AG04449 (cell line): ENCODE results near the gene SLIT3.

ENCODE experiments used
- CTCF ChIA-PET: fragments of 350-600 bp; formaldehyde crosslinking; extraction: SDS; loops from one replicate; lab custom pipeline; 2021; ENCODE audit warnings: antibody characterized with exemption; lab: Yijun Ruan, JAX
- POLR2A ChIA-PET: fragments of 400-600, 350-600 bp; formaldehyde crosslinking; extraction: SDS; loops from one replicate; lab custom pipeline; 2020; ENCODE audit warnings: antibody characterized with exemption, inconsistent platforms; lab: Yijun Ruan, JAX
- DNase-seq: peaks from one replicate; pipeline ENCODE4 v3.0.0-alpha.2; 2010; ENCODE audit warnings: low read depth, low spot score
- H3K4me3 ChIP-seq: 2 replicates; pipeline ENCODE4 v1.5.1; 2011; ENCODE audit warnings: low read depth, mild to moderate bottlenecking, control low read depth, low read length
- CTCF ChIP-seq: IDR thresholded peaks from one replicate; pipeline ENCODE4 v1.5.1; 2011; ENCODE audit warnings: mild to moderate bottlenecking, moderate library complexity, low read length, control low read depth, inconsistent platforms; ENCODE audit not compliant: insufficient read depth; ENCODE audit errors: missing control alignments

Gene SLIT3

GRCh38 chr5:169200125-169200778 lies 100.7 kb downstream of the SLIT3 start:
- ChIA-PET POLR2A (no interaction called here), CTCF (interaction anchor here (1.1 to 1.2 kb wide), 2 partner anchors 12 to 520 kb away, joined by 3 to 4 read pairs; no protein-coding TSS in a partner anchor)
- no peak for DNase-seq
- H3K4me3 ChIP-seq, result no peak overlapping the region
- TF ChIP-seq CTCF, result no peak

- no peak for DNase-seq
- CTCF ChIA-PET, result interaction anchor here (0.8 to 1.5 kb wide), 3 partner anchors 9 to 11 kb away, joined by 3 to 4 read pairs (median 3); no protein-coding TSS in a partner anchor
- no peak for TF ChIP-seq CTCF
- H3K4me3 ChIP-seq, result no peak overlapping the region
- POLR2A ChIA-PET, result no interaction called here
These were observed 103.6 kb downstream of the SLIT3 start for GRCh38 chr5:169197343-169197742.

GRCh38 chr5:169196059-169196458 lies 104.9 kb downstream of the SLIT3 start:
- TF ChIP-seq CTCF, result no peak
- POLR2A ChIA-PET, result no interaction called here
- CTCF ChIA-PET, result interaction anchor here (1.0 to 1.5 kb wide), 2 partner anchors 9 to 111 kb away, joined by 3 to 4 read pairs; no protein-coding TSS in a partner anchor
- H3K4me3 ChIP-seq, result no peak overlapping the region
- DNase-seq, result no peak

GRCh38 chr5:169195601-169196000 lies 105.3 kb downstream of the SLIT3 start:
- no peak for TF ChIP-seq CTCF
- DNase-seq, result no peak
- ChIA-PET POLR2A (no interaction called here), CTCF (no interaction called here)
- no peak overlapping the region for H3K4me3 ChIP-seq

GRCh38 chr5:169192536-169192935 lies 108.4 kb downstream of the SLIT3 start:
- CTCF ChIA-PET, result no interaction called here
- TF ChIP-seq CTCF, result no peak

GRCh38 chr5:169190849-169191248 lies 110.1 kb downstream of the SLIT3 start:
- no peak for TF ChIP-seq CTCF
- DNase-seq, result no peak
- CTCF ChIA-PET, result interaction anchor here (0.6 to 1.0 kb wide), 3 partner anchors 81 to 204 kb away, joined by 3 read pairs; no protein-coding TSS in a partner anchor
- POLR2A ChIA-PET, result no interaction called here
- no peak overlapping the region for H3K4me3 ChIP-seq

More at GRCh38 chr5:169192536-169192935, 108.4 kb downstream of the SLIT3 start:
- POLR2A ChIA-PET, result no interaction called here
- no peak for DNase-seq
- H3K4me3 ChIP-seq, result no peak overlapping the region
